Endothelial cell of umbilical vein (primary cell): ENCODE data around the gene ALAD. TPM values are rescaled to one million over a fixed set of nuclear protein-coding genes. Genes with fewer than 3 reads are reported as not detected.

ENCODE experiments used
- BruUV-seq: library from RNA; stranded (reverse); fragments of 400-500 nt; replicated peaks from 2 replicates; lab custom pipeline; 2021; lab: Mats Ljungman, UMichigan
- CTCF ChIA-PET: fragments of 300-600, 350-600 bp; sonication (Branson Sonifier 250); formaldehyde crosslinking; loops from one replicate; lab custom pipeline; 2021; ENCODE audit warnings: antibody characterized with exemption, inconsistent platforms; lab: Charles Lee
- POLR2A ChIA-PET: fragments of 300-600, 350-600 bp; sonication (Branson Sonifier 250); formaldehyde crosslinking; loops from one replicate; lab custom pipeline; 2021; ENCODE audit warnings: antibody characterized with exemption, inconsistent platforms; lab: Charles Lee
- DNase-seq: peaks from one replicate; pipeline ENCODE4 v3.0.0-alpha.2; 2011; ENCODE audit warnings: low read depth, low spot score
- FAIRE-seq: peaks from 2 replicates; lab custom pipeline; 2011; peaks lifted over from hg19 to GRCh38; lab: Jason Lieb, UNC
- H2AFZ ChIP-seq: 2 replicates; pipeline ENCODE4 v1.6.0; 2012; ENCODE audit warnings: low read depth, low read length, control low read depth, inconsistent platforms
- H3K27ac ChIP-seq: 2 replicates; pipeline ENCODE4 v1.5.1; 2011; ENCODE audit warnings: low read depth, mild to moderate bottlenecking, control low read depth, low read length, moderate library complexity; ENCODE audit not compliant: insufficient read depth
- H3K27me3 ChIP-seq, 2 experiments: 2 replicates each; pipeline versions ENCODE4 v1.6.0 to v1.6.1; 2011; ENCODE audit warnings: low read length in 2 of 2, mixed read lengths in 1 of 2; ENCODE audit not compliant: control insufficient read depth in 2 of 2, insufficient read depth in 2 of 2
- H3K36me3 ChIP-seq, 2 experiments: 2 replicates in 1 of 2; 3 replicates in 1 of 2; pipeline ENCODE4 v1.5.1; 2011; ENCODE audit warnings: low read length in 2 of 2, mild to moderate bottlenecking in 1 of 2, moderate library complexity in 1 of 2; ENCODE audit not compliant: control insufficient read depth in 2 of 2, insufficient read depth in 2 of 2; ENCODE audit errors: extremely low read depth in 1 of 2
- H3K4me1 ChIP-seq: 3 replicates; pipeline ENCODE4 v1.5.1; 2011; ENCODE audit warnings: mild to moderate bottlenecking, low read length; ENCODE audit not compliant: control insufficient read depth, insufficient read depth; ENCODE audit errors: extremely low read depth
- H3K4me2 ChIP-seq: 2 replicates; pipeline ENCODE4 v1.6.1; 2011; ENCODE audit warnings: low read length, control low read depth, mixed read lengths; ENCODE audit not compliant: insufficient read depth
- H3K4me3 ChIP-seq, 3 experiments: fragments of 200-600 bp in 1 of 3; sonication (generic), shearing (Covaris generic) in 1 of 3; replicated peaks in 1 of 3; 2 replicates each; pipeline ENCODE4 v1.5.1; 2011 to 2016; ENCODE audit warnings: control low read depth in 3 of 3, low read length in 3 of 3, mild to moderate bottlenecking in 2 of 3, inconsistent platforms in 1 of 3, low read depth in 1 of 3, moderate library complexity in 1 of 3; ENCODE audit not compliant: insufficient read depth in 1 of 3
- H3K79me2 ChIP-seq: 2 replicates; pipeline ENCODE4 v1.6.0; 2012; ENCODE audit warnings: low read length, inconsistent platforms; ENCODE audit not compliant: control insufficient read depth, insufficient read depth
- H3K9ac ChIP-seq: replicated peaks from 2 replicates; pipeline ENCODE3; 2011; ENCODE audit warnings: low read length, control low read depth; ENCODE audit not compliant: insufficient read depth; ENCODE audit errors: extremely low read depth
- H3K9me1 ChIP-seq: replicated peaks from 3 replicates; pipeline ENCODE4 v1.6.0; 2011; ENCODE audit warnings: mild to moderate bottlenecking, low read length; ENCODE audit not compliant: control insufficient read depth, insufficient read depth; ENCODE audit errors: extremely low read depth
- H3K9me3 ChIP-seq: replicated peaks from 2 replicates; pipeline ENCODE4 v1.5.1; 2012; ENCODE audit warnings: low read length, inconsistent platforms; ENCODE audit not compliant: control insufficient read depth, insufficient read depth
- H4K20me1 ChIP-seq: replicated peaks from 2 replicates; pipeline ENCODE3; 2011; ENCODE audit warnings: mild to moderate bottlenecking, low read length; ENCODE audit not compliant: control insufficient read depth, insufficient read depth; ENCODE audit errors: extremely low read depth
- CTCF ChIP-seq, 2 donors: IDR thresholded peaks; 1 replicate in 1 of 2; 2 replicates in 1 of 2; pipeline ENCODE4 v1.5.1; 2011; ENCODE audit warnings: low read length in 2 of 2, mild to moderate bottlenecking in 2 of 2, moderate library complexity in 2 of 2, control low read depth in 1 of 2, inconsistent platforms in 1 of 2, low read depth in 1 of 2; ENCODE audit not compliant: insufficient read depth in 1 of 2; ENCODE audit errors: extremely low read depth in 1 of 2
- EZH2 ChIP-seq: IDR thresholded peaks from 2 replicates; pipeline ENCODE4 v1.6.1; 2012; ENCODE audit warnings: borderline replicate concordance, low read depth, mild to moderate bottlenecking, moderate library complexity, low read length, inconsistent platforms; ENCODE audit not compliant: severe bottlenecking
- FOS ChIP-seq: IDR thresholded peaks from 2 replicates; pipeline ENCODE4 v1.6.1; 2011; ENCODE audit warnings: mild to moderate bottlenecking, low read length, moderate library complexity, borderline replicate concordance; ENCODE audit not compliant: insufficient read depth
- GATA2 ChIP-seq: IDR thresholded peaks from 2 replicates; pipeline ENCODE4 v1.7.0; 2011; ENCODE audit warnings: low read depth, mild to moderate bottlenecking, moderate library complexity, mixed read lengths, low read length; ENCODE audit not compliant: insufficient read length, insufficient read depth
- JUN ChIP-seq: IDR thresholded peaks from 2 replicates; pipeline ENCODE4 v1.6.1; 2011; ENCODE audit warnings: borderline replicate concordance, low read depth; ENCODE audit not compliant: insufficient read length, insufficient read depth
- MAX ChIP-seq: IDR thresholded peaks from 2 replicates; pipeline ENCODE4 v1.6.1; 2011; ENCODE audit not compliant: insufficient read depth, insufficient read length
- MYC ChIP-seq: IDR thresholded peaks from one replicate; pipeline ENCODE4 v1.6.1; 2011; ENCODE audit warnings: mild to moderate bottlenecking, low read depth, low read length
- POLR2A ChIP-seq: IDR thresholded peaks from 2 replicates; pipeline ENCODE4 v1.6.1; 2012; ENCODE audit warnings: low read depth, mild to moderate bottlenecking, control low read depth, low read length
- POLR2AphosphoS5 ChIP-seq: IDR thresholded peaks from 2 replicates; pipeline ENCODE4 v1.6.1; 2012; ENCODE audit warnings: low read depth, mild to moderate bottlenecking, control low read depth, low read length, moderate library complexity; ENCODE audit not compliant: insufficient read depth
- dilution Hi-C: fragments of 300-500 bp; cut with MboI; formaldehyde crosslinking; loops from one replicate; pipeline ENCODE4 v1.15.0; 2019; ENCODE audit warnings: low sequenced_read_pairs; ENCODE audit not compliant: extremely low pct_ligation_motif_present
- intact Hi-C: fragments of 100-400 bp; cut with micrococcal nuclease; formaldehyde crosslinking; loops from one replicate; pipeline ENCODE4 v1.10.0; 2022
- polyA plus RNA-seq, 4 experiments: library from polyadenylated mRNA; depleted of rRNA in 3 of 4; stranded (reverse) in 3 of 4; unstranded in 1 of 4; fragments of >200 nt; gene quantifications; 2 replicates each; pipeline versions ENCODE4 v1.2.1 to v1.2.3, GENCODE V29; 2011 to 2012; ENCODE audit warnings: missing spikeins in 1 of 4
- total RNA-seq: library from RNA; stranded (reverse); gene quantifications from 2 replicates; pipeline ENCODE4 v1.2.3, GENCODE V29; 2021

The ALAD gene
- total and polyA plus RNA-seq, 2 donors (not counting 3 experiments of a cell fraction or from before 2014, with no cell fraction given), result 12.8 to 29.5 TPM

- ChIA-PET POLR2A (no interaction called here), CTCF (no interaction called here)
- dilution Hi-C loops (no loop called here), intact Hi-C loops (no loop called here)
- Histone ChIP-seq H3K4me2 (no peak overlapping the region), H3K36me3 (no peaks in the 10 kb centered on the region), H2AFZ (no peak overlapping the region), H3K9me1 (no peaks in the 10 kb centered on the region), H3K79me2 (no peaks in the 10 kb centered on the region), H3K4me1 (no peaks in the 10 kb centered on the region), H3K4me3 (no peak overlapping the region), H4K20me1 (no peaks in the 10 kb centered on the region), H3K9me3 (no peaks in the 10 kb centered on the region), H3K27me3 (peaks cover 0 to 2% of the 10 kb centered on the region in 2 experiments), H3K27ac (no peak overlapping the region), H3K9ac (no peak overlapping the region)
- no TSS peak for BruUV-seq
- DNase-seq, result no peak
- TF ChIP-seq EZH2 (no peak), MYC (no peak), FOS (no peak), MAX (no peak), JUN (no peak), CTCF (IDR thresholded peaks at IDR 0.05; ENCODE audit: extremely low read depth in 1 of 2, insufficient read depth in 1 of 2, low read depth in 1 of 2, low read length in 2 of 2) (no peak), POLR2A (no peak), GATA2 (no peak), POLR2AphosphoS5 (no peak)
- FAIRE-seq, result no peak
These were observed 20.6 kb upstream of the ALAD start for GRCh38 chr9:113421726-113422125.
